Fibroblast of the aortic adventitia (primary cell): Measurements from ENCODE around the gene ARHGAP36. TPM values are rescaled to one million over a fixed set of nuclear protein-coding genes. Genes with fewer than 3 reads are reported as not detected.
A peak's percentile ranks its signal among the peaks of the same experiment; 100 is the strongest.

ENCODE experiments used
- DNase-seq: peaks from one replicate; pipeline ENCODE4 v3.0.0-alpha.2; 2010; ENCODE audit warnings: low read depth
- H3K4me3 ChIP-seq: 2 replicates; pipeline ENCODE4 v1.5.1; 2011; ENCODE audit warnings: low read depth, mild to moderate bottlenecking, control low read depth, low read length, moderate library complexity
- total RNA-seq: library from RNA; depleted of rRNA; stranded (reverse); fragments of >200 nt; gene quantifications from 2 replicates; pipeline ENCODE4 v1.2.3, GENCODE V29; 2012; ENCODE audit warnings: low replicate concordance
- TF ChIP-seq, protein P1 (sequence below): IDR thresholded peaks from 2 replicates; pipeline ENCODE4 v1.5.1; 2011; ENCODE audit warnings: mild to moderate bottlenecking, low read length, control low read depth, inconsistent platforms; ENCODE audit not compliant: insufficient read depth

The ARHGAP36 gene
- total RNA-seq, 1 donor: not detected

DNA sequence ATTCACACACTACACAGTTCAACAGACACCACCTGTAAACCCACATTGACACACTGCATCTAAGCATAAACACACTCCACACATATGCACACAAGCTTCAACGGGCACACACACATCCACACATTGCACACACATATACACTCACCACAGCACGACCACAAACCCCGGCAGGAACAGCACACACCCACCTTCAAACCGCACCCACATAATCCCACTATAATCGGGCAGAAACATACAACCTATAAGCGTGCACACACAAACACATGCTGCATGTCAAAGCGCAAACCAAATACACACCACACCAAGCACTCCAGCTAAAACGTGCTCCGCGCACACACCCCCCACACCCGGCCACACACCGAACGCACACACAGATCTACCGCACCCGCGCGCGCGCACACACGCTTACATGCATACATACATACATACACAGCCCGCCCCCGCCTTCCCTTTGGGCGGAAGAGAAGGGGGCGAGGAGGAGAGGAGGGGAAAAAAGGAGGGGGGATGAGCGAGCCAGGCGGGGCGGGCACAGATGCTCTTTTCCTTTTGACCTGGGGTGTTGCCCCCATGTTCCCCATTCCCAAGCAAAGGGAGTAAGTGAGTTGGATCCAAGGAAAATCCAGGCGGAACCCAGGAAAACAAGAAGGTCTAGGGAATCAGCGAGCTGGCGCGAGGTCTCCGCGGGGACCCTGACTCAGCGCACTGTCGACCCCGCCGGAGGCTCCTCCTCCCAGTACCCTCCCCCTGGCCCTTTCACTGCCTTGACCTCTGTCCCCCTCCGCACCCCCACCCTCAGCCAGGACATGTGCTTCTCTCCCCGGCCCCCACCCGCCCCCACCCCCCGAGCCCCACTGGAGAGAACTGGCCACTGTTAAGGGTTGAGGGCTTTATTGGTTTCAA is 9.9 kb downstream of the ARHGAP36 start:
- TF ChIP-seq, protein P1, sequence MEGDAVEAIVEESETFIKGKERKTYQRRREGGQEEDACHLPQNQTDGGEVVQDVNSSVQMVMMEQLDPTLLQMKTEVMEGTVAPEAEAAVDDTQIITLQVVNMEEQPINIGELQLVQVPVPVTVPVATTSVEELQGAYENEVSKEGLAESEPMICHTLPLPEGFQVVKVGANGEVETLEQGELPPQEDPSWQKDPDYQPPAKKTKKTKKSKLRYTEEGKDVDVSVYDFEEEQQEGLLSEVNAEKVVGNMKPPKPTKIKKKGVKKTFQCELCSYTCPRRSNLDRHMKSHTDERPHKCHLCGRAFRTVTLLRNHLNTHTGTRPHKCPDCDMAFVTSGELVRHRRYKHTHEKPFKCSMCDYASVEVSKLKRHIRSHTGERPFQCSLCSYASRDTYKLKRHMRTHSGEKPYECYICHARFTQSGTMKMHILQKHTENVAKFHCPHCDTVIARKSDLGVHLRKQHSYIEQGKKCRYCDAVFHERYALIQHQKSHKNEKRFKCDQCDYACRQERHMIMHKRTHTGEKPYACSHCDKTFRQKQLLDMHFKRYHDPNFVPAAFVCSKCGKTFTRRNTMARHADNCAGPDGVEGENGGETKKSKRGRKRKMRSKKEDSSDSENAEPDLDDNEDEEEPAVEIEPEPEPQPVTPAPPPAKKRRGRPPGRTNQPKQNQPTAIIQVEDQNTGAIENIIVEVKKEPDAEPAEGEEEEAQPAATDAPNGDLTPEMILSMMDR: no peak
- H3K4me3 ChIP-seq: no peak overlapping the region
- DNase-seq: no peak

DNA sequence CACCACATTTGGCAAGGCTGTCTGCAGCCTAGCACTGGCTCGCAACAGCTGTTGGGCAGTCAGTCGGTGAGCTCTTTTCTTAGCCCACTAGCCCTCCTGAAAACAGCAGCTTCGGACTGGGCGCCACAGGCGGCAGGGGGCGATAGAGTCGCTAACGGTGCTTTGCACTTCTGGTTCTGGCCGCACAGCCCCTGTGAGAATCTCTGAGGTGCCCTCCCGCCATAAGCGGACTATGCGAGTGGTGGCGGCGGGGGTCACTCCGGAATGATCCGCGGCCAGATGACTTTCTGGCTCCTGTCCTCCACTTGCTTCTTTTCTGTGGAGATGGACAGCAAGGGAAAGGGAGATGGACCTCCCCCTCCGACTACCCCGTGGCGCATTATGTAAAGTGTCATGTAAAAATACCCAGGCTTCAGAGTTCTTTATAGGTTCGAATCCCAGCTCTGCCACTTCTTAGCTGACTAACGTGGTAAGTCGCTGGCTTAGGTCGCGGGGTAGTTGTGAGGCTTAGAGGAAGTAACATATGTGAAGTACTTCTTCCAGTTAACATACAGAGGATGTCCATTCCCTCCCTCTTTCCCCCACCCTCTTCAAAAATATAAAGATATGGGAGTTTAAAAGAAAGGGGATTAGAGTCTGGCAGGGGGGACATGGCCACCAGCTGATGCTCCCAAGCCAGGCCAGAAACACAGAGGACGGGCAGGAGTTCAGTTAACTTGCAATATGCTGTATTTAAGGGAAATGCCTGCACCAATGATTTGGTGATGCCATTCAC is 11.0 kb downstream of the ARHGAP36 start:
- peak; percentile 5 for DNase-seq

DNA sequence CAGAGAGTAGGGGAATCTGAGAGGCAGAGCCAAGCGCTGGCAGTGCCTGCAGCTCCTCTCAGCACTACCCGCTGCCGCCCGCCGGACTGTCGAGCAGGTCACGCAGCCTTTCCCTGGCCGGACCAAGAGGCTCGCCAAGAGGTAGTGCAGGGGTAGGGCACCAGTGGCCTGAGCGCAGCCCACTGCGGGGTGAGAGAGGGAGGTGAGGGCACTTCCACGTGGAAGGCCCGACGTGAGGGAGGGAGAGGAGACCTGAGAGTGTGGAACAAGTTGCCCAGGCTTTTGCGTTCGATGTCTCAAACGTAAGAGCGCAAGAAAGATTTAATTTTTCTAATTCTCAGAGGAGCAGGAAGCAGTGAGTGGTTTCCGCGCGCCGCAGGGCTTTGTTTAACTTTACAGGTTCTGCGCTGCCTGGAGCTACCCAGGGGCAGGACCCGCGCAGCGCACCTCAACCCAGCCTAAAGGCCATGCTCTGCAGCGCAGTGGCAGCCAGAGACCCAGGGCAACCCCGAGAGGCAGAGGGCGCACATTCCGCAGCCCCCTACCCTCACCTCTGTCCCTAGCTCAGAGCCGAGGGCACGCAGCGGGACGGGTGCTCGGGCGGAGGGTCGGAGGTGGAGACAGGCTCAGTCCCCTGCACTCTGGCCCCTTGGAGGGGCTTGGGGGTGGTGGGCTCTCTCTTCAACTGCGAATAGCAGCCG is 14.9 kb downstream of the ARHGAP36 start:
- DNase-seq: no peak
- no peak overlapping the region for H3K4me3 ChIP-seq
- TF ChIP-seq, protein P1: no peak

More for the DNA sequence above, 11.0 kb downstream of the ARHGAP36 start:
- H3K4me3 ChIP-seq: no peak overlapping the region
- TF ChIP-seq, protein P1: peak; percentile 20

DNA sequence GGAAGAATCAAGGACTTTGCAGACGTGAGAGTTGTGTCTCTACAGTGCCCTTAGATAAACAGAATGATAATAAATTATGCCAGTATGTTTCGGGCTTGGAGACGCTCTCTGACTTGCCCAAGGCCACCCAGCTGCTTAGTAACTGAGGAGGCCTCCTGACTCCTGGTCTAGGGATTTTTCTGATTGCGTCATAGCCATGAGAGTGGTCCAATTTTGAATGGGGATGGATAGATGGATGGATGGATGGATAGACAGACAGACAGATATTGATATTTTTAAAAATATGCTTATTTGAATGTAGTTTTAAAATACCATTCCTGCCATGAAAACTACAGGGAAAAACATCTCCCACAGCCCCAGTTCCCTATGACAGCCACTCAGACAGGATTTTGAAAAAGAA is 15.5 kb downstream of the ARHGAP36 start:
- DNase-seq: no peak
- H3K4me3 ChIP-seq: no peak overlapping the region
- TF ChIP-seq, protein P1: no peak

DNA sequence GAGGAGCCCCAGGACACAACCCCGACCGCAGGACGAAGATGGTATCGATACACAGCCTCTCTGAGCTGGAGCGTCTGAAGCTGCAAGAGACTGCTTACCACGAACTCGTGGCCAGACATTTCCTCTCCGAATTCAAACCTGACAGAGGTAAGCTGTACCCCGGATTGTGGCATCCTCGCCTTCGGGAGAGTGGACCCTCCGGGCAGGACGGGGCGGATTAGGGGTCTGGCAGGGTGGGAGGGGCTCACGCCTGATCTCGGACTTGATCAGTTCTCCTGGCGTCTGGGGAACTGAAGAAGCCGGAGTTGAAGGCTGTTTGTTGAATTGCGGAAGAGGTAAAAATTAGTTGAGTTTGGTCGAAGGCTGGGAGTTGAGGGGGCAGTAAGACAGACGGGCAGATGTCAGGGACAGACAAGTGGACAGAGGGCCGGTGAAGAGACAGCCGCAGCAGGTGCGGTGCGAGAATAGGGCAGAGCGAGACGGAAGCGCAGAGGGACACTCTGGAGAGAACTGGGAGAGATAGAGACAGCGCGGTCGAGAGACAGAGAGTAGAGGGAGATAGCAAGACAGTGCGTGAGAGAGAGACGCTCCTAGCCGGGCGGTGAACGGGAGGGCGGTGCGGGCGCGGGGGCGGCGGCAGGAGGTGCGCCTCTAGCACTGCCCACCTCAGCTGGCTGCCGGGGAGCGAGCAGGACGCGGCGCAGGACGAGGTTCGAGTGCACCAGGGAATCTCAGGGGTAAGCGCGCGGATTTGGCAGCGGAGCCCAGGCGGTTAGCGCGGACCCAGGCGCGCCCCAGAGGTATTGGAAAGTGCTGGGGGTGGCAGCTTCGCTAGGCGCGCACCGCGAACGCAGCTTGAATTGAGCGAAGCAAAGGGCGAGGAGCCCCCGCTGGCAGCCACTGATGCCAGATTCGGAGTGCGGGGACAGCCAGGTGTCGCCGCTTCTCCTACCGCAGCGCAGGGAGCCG is 23.9 kb downstream of the ARHGAP36 start:
- no peak overlapping the region for H3K4me3 ChIP-seq
- TF ChIP-seq, protein P1: no peak
- no peak for DNase-seq
